Ishikawa (cell line): ENCODE measurements around the gene DAGLB.

ENCODE experiments used
- CREB1 ChIP-seq: IDR thresholded peaks from 2 replicates; pipeline ENCODE4 v1.6.1; 2012; ENCODE audit warnings: low read depth
- EP300 ChIP-seq: IDR thresholded peaks from 2 replicates; pipeline ENCODE4 v1.6.1; 2012; ENCODE audit warnings: borderline replicate concordance
- FOXM1 ChIP-seq: IDR thresholded peaks from 2 replicates; pipeline ENCODE4 v1.6.1; 2012; ENCODE audit warnings: low read depth, borderline replicate concordance
- MAX ChIP-seq: IDR thresholded peaks from 2 replicates; pipeline ENCODE4 v1.6.1; 2012
- NFIC ChIP-seq: IDR thresholded peaks from 2 replicates; pipeline ENCODE4 v1.6.1; 2012
- RAD21 ChIP-seq: IDR thresholded peaks from 2 replicates; pipeline ENCODE4 v1.6.1; 2012; ENCODE audit warnings: low read depth
- TAF1 ChIP-seq: IDR thresholded peaks from 2 replicates; pipeline ENCODE4 v1.6.1; 2012; ENCODE audit warnings: low read depth, mild to moderate bottlenecking
- TEAD4 ChIP-seq: IDR thresholded peaks from 2 replicates; pipeline ENCODE4 v1.6.1; 2012
- ZBTB7A ChIP-seq: IDR thresholded peaks from 2 replicates; pipeline ENCODE4 v1.6.1; 2012; ENCODE audit warnings: low read depth
- TF ChIP-seq, protein P1 (sequence below): IDR thresholded peaks from 2 replicates; pipeline ENCODE4 v1.6.1; 2012

The DAGLB gene

GRCh38 chr7:6365451-6365850 lies 82.3 kb downstream of the DAGLB start:
- TF ChIP-seq ZBTB7A (no peak), MAX (no peak), CREB1 (no peak), NFIC (no peak), FOXM1 (no peak), EP300 (no peak)
- TF ChIP-seq, protein P1, sequence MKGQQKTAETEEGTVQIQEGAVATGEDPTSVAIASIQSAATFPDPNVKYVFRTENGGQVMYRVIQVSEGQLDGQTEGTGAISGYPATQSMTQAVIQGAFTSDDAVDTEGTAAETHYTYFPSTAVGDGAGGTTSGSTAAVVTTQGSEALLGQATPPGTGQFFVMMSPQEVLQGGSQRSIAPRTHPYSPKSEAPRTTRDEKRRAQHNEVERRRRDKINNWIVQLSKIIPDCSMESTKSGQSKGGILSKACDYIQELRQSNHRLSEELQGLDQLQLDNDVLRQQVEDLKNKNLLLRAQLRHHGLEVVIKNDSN: no peak

GRCh38 chr7:6360841-6361240 lies 86.9 kb downstream of the DAGLB start:
- TF ChIP-seq RAD21 (no peak), TEAD4 (no peak)

DNA sequence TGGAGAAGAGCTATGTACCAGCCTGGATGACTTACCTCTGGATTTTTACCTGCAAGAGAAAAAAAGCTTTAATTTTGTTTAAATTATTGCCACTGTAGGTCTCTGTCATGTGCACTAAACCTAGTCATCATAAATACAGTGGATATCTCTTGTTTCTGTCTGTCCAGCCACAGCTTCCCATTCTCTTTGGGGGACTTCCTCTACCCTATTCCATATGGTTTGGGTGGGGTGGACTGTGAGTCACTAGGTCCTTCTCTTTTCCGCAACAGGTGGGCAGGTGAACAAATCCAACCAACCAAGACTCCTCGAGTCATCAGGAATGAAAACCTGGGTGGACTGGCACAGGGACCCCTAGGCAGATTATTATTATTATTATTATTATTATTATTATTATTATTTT lies 88.0 kb downstream of the DAGLB start:
- TF ChIP-seq FOXM1 (no peak), TAF1 (no peak)
